Cerebellar nuclear complex (tissue), 1 donor: Measurements from ENCODE around the gene LZTR1.
A peak's percentile ranks its signal among the peaks of the same experiment; 100 is the strongest.

ENCODE experiments used
- DNase-seq, 2 experiments: peaks; one replicate each; lab custom pipeline; 2025; lab: John Stamatoyannopoulos, UW

The LZTR1 gene

GRCh38 chr22:21015466-21016006 lies 33.4 kb downstream of the LZTR1 start:
- DNase-seq: no peak

- no peak for DNase-seq
Measured at GRCh38 chr22:21016644-21017420, 34.7 kb downstream of the LZTR1 start.

GRCh38 chr22:21018314-21018713 lies 36.2 kb downstream of the LZTR1 start:
- DNase-seq: no peak

- no peak for DNase-seq
Measured at GRCh38 chr22:21020802-21021429, 38.8 kb downstream of the LZTR1 start.

GRCh38 chr22:21022507-21022906 lies 40.4 kb downstream of the LZTR1 start:
- no peak for DNase-seq

- DNase-seq: no peak
Measured at GRCh38 chr22:21022955-21023614, 41.0 kb downstream of the LZTR1 start.

GRCh38 chr22:21025266-21025665 lies 43.2 kb downstream of the LZTR1 start:
- DNase-seq: no peak

- no peak for DNase-seq
Measured at GRCh38 chr22:21025763-21026755, 44.0 kb downstream of the LZTR1 start.

- DNase-seq: no peak
Measured at GRCh38 chr22:21026783-21027692, 44.9 kb downstream of the LZTR1 start.

GRCh38 chr22:21028277-21029251 lies 46.5 kb downstream of the LZTR1 start:
- no peak for DNase-seq

- DNase-seq: no peak
Measured at GRCh38 chr22:21029486-21030025, 47.5 kb downstream of the LZTR1 start.

- DNase-seq: no peak
Measured at GRCh38 chr22:21030032-21030431, 47.9 kb downstream of the LZTR1 start.

GRCh38 chr22:21030621-21031544 lies 48.8 kb downstream of the LZTR1 start:
- peak in 1 of 2 experiments; percentile 19 for DNase-seq

GRCh38 chr22:21031545-21032036 lies 49.5 kb downstream of the LZTR1 start:
- DNase-seq: no peak

- DNase-seq: no peak
Measured at GRCh38 chr22:21032037-21032867, 50.2 kb downstream of the LZTR1 start, which contains the start of gene SLC7A4. SLC7A4 (minus strand) TSS chr22:21032561; CDS start chr22:21031812, 749 bp downstream.

- DNase-seq: no peak
Measured at GRCh38 chr22:21032868-21033688, 51.0 kb downstream of the LZTR1 start.
